ENCODE measurements around the gene ARF4. TPM values are rescaled to one million over a fixed set of nuclear protein-coding genes. Genes with fewer than 3 reads are reported as not detected.

The ARF4 gene
- total RNA-seq, 1 donor from 2014 or later: 130 TPM

DNA sequence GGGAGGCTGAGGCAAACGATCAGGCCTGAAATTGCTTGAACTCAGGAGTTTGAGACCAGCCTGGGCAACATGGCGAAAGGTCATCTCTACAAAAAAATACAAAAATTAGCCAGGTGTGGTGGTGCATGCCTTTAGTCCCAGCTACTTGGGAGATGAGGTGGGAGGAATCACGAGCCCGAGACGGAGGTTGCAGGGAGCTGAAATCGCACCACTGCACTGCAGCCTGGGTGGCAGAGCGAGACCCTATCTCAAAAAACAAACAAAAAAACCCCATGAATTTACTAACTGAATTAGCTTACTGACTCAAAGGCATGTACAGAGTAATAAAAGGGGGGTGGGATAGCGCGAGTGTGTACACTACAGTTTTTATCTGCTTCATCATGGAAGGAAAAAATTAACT, 19.3 kb downstream of the ARF4 start:
- no peak for DNase-seq

DNA sequence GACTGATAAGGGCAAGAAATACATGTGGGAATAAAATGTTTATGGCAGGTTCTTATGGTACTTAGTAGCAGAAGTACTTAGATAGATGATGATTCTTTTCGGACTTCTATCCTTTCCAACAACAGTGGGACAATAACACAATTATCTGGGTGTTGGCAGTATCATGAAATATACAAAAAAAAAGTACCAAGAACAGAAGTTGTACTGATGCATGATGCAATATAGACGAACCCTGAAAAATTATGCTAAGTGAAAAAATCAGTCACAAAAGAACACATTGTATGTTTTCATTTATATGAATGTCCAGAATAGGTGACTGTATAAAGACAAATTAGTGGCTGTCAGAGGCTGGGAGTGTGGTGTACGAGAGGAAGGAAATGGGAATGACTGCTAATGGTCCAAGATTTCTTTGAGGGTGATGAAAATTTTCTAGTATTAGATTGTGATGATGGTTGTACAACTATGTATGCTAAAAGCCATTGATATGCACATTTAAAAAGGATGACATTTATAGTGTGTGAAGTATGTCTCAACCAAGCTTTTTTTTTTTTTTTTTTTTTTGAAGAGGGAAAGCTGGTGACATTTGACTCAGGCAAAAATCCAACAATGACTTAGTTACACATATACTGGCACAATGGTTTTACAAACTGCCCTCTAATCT, 21.0 kb downstream of the ARF4 start:
- DNase-seq: no peak

DNA sequence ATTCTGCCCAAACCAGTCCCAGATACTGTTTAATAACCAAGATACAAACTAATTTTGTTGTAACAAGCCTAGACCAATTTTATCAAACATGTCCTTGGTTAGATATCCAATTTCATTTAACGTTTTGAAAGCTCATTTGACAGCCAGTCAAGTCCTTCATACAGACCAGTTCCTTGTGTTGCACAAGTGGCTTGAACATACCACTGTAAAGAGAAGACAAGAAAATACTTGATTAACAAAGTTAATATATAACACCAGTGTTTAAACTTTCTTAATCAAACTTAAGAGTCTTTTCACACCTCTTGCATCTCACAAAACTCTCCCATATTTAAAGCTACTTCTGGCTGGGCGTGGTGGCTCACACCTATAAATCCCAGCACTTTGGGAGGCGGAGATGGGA, 25.0 kb downstream of the ARF4 start:
- no peak for DNase-seq

DNA sequence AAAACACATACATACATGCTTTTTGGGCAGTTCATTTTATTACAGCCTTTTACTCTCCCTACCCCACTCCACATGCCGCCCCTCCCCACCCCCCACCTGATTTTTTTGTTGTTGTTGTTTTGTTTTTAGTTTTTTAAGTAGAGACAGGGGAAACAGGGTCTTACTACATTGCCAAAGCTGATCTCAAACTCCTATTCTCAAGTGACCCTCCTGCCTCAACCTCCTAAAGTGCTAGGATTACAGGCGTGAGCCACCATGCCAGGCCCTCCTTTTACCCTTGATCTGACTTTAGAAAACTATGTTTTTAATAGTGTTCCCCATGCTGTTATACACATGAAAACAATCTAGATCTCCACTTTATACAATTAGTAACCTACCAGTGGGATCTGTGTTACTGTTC, 26.3 kb downstream of the ARF4 start:
- no peak for DNase-seq

DNA sequence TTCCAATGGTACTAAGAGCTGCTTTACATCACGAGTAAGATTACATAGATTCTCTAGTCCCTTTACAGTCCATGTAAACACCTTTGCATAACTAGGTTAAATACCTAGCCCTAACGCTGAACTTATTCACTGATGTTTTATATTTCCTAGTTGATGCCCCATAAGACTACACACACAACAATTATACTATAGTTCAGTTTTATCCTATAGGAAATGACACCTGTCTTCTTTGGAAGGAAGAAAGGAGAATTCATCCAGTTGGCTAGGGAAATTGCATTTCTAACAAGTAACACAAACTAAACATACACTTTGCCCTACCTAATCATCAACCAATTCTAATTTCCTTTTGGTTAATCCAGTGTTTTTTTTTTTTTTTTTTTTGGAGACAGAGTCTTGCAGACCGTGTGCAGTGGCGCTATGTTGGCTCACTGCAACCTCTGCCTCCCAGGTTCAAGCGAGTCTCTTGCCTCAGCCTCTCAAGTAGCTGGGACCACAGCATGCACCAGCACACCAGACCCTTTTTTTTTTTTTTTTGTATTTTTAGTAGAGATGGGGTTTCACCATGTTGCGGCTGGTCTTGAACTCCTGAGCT, 27.2 kb downstream of the ARF4 start:
- DNase-seq: no peak

DNA sequence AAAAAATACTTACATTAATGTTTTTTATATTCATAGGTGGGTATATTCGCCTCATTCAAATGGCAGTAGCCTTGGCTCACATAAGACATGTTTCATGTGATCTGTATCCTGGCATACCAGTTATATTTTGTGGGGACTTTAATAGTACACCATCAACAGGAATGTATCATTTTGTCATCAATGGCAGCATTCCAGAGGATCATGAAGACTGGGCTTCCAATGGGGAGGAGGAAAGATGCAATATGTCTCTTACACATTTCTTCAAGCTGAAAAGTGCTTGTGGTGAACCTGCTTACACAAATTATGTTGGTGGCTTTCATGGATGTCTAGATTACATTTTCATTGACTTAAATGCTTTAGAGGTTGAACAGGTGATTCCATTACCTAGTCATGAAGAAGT, 37.6 kb downstream of the ARF4 start:
- no peak for DNase-seq

DNA sequence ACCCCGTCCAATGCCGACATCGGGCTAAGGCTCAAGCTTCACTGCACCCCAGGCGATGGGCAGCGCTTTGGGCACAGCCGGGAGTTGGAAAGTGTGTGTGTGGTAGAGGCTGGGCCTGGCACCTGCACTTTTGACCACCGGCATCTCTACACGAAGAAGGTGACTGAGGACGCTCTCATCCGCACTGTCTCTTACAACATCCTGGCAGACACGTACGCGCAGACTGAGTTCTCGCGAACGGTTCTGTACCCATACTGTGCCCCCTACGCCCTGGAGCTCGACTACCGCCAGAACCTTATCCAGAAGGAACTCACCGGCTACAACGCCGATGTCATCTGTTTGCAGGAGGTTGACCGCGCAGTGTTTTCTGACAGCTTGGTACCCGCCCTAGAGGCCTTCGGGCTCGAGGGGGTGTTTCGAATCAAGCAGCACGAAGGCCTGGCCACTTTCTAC, 40.0 kb downstream of the ARF4 start:
- DNase-seq: no peak

DNA sequence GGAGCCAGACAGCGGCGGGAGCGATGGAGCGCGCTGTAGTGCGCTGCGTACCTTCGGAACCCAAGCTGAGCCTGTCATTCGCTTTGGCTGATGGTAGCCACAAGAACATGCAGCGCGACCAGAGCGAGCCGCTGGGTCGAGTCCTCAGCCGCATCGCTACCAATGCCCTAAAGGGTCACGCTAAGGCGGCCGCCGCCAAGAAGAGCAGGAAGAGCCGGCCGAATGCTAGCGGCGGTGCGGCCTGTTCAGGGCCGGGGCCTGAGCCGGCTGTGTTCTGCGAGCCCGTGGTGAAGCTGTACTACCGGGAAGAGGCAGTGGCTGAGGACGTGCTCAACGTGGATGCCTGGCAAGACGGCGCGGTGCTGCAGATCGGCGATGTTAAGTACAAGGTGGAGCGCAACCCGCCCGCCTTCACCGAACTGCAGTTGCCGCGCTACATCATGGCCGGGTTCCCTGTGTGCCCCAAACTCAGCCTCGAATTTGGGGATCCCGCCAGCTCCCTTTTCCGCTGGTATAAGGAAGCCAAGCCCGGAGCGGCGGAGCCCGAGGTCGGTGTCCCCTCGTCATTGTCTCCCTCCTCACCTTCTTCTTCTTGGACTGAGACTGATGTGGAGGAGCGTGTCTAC, 40.6 kb downstream of the ARF4 start:
- DNase-seq: no peak

DNA sequence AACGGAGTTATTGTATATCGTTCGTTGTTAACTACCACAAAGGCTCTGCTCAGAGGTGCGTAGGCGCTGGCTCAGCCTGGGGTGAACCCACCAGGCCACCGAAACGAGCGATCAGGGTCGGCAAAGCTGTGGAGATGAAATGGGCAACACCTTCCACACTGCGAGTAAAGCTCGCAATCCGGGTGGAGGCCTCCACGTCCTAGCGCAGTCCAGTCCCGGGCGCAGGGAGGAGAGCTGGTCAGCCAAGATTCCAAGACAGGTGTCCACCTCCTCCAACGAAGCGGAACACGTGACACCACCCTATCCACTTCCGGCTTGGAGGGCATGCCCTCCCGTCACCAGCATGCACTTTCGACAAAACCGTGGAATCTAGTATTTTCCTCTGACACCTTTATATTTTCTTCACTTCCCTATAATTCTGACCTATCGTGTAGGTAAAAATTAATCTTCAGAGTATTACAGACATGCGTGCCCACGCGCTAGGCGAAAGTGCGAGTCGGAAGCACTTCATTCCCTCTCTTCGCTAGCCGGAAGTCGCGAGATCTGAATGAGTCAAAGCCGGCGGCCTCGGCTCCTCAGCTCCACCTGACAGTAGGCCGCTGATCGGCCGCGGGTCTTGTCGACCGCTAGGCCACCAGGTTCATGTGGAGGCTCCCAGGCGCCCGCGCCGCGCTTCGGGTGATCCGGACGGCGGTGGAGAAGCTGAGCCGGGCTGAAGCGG, 41.2 kb downstream of the ARF4 start, which contains the start of gene PDE12:
PDE12 (plus strand) TSS at position 537 of the 721 bp plus-strand sequence; CDS start at position 643, 106 bp downstream.
- peak; percentile 86 for DNase-seq

DNA sequence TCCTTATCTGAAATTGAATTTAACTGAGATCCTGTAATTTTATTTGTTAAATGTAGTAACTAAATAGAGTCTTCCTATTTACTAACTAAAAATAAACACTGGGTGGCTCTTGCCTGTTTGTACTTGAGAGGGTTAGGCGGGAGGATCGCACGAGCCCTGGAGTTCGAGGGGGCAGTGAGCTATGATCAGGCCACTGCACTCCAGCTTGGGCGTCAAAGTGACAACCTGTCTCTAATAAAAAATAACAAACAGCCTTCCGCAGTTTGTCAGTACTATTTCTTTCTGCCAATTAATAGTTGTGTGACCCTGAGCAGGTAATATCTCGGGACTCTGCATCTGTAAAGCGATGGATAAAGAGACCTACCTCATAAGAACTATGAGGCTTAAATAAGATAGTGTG, 41.8 kb downstream of the ARF4 start:
- DNase-seq: no peak

DNA sequence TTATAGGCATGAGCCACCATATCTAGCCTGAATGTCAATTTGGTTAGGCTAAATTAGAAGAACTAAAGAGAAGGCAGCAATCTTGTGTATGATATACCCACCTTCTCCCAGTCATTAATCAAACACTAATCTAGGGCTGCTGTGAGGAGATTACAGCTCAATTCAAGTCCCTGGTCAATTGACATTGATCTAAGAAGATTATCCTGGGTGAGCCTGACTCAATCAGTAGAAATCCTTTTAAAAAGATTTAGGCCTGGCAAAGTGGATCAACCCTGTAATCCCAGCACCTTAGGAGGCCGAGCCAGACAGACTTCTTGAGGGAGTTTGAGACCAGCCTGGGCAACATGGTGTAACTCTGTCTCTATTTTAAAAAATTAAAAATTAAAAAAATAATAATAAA, 50.5 kb downstream of the ARF4 start:
- no peak for DNase-seq

DNA sequence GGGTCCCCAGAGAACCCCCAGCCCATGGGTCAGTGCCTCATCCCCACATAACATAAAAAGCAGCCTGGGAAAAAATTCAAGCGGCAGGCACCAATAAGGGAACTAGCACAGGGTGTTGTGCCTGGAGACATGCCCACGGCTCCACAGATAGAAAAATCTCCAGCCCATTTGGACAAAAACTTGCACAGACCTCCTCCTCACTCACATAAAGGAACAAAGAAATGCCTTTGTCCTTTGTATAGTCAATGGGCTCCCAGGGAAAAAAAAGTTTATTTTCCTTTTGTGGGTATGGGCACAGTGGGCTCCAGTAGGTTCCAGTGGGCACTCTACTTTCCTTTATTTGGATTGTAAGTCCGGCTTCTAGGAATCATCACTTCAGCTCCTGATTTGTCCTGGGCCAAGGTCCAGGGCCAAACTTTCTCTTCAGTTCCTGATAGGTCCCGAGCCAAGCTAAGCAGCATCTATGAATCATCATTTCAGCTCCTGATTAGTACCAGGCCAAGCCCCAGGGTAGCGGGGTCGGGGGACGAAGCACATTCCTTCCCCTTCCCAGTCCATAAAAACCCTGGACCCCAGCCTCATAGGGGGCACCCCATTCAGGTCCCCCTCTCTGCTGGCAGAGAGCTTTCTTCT, 51.4 kb downstream of the ARF4 start:
- no peak for DNase-seq

DNA sequence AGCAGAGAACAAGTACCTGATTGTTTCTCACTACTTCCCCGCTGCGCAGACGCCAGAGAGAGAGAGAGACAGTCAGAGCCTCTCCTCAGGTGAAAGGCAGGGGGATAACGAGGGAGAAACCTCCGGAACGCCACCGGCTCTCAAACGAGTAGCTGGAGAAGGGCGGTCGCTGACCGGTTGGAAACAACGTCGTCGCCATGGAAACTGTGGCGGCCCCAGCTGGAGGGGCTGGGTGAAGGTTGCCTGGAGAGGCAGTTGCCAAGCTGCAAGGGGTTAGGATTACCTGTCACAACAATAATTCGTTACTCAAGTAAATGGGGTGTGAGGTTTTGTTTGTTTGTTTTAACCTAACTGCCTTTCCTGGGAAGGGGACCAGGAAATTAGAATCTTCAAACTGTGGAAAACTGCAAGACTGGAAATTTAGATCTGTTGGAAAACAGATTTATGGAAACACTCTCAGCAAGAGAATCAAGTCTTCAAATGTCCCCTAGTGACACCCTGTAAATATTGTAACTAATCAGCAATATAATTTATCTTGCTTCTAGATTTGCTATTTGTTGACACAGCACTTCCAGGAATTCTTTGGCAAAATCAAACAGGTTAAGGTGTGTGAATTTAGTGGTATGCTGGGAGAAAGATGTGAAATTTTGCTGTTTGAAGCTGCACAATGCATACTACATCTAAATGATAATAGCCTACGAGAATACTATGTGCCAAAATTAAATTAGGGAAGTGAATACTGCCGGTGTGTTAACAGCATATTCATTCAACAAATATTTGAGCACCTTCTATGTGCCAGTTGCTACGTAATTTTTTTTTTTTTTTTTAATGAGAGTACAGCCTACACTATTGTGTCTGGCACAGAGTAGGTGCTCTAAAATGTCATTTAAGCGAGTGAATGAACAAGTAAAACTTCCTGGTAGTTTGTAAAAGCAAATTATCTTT, 52.7 kb downstream of the ARF4 start, which contains the start of gene DNAH12:
DNAH12 (minus strand) TSS at position 164 of the 945 bp plus-strand sequence. CDS start 1,474 bp downstream, outside the sequence.
- DNase-seq: no peak

DNA sequence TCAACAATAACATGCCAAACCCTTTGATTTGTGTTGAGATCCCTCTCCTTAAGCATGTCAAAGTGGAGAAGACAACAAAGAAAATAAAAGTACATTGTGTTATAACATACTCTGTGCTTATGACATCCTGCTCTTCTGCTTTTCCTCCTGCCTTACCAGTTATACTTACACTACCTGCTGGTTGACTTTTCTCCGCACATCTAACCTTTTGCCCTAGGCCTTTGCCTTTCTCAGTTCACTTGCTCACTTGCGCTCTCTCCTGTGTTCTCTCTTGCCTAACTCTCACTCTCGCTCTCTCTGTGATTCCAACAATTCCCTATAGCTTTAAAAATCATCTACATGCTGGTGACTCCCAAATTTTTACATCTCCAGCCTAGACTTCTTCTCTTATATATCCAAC, 58.7 kb downstream of the ARF4 start:
- DNase-seq: no peak

DNA sequence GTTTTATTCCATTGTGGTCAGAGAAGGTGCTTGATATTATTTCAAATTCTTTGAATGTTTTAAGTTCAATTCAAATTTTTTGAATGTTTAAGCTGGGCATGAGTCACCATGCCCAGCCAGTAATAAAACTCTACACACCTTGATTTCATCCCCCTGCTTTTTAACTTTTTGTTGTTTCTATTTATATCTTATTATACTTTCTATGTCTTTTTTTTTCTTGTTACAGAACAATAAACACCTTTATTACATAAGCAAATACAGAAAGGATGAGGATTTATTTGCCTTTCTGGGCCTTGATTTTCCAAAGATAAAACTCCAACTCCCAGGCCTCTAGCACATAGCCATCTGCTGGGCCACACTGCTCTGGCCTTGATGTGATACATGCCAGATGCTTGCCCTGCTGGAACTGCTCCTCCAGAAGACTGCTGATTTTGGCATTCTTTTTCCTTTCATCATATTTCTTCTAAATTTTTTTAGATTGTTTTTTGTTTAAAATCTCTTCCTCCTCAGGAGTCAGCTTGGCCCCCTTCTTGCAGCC, 67.0 kb downstream of the ARF4 start:
- DNase-seq: no peak

Small RNA genes lying within 50 kb of the gene (small RNA-seq; reads per million reads assigned to genes)
- not detected for gene RNU6-108P
- not detected for gene RNU6-483P
- not detected for gene RNU6ATAC26P

Other genes with a start within 250 kb of the ARF4 start
- 0.62 TPM for gene DNAH12, start 53.0 kb downstream of the ARF4 start, total RNA-seq
- gene PDE12, start 41.1 kb downstream of the ARF4 start, total RNA-seq: 19.7 TPM
- 55.7 TPM for gene DENND6A, start 95.7 kb upstream of the ARF4 start, total RNA-seq
- 64.4 TPM for gene SLMAP, start 159.0 kb upstream of the ARF4 start, total RNA-seq

Measured in occipital lobe (tissue), 3 donors.